Natural killer cell (primary cell): ENCODE measurements around the gene RPS21. TPM values are rescaled to one million over a fixed set of nuclear protein-coding genes. Genes with fewer than 3 reads are reported as not detected.
"Not testable (repeated sequence)": the region's sequence is repeated elsewhere in the genome, so short reads cannot be mapped to it uniquely, and the experiment has no call there.

Experiments
- ATAC-seq, 3 donors: fragments of 150-1000 bp in 2 of 3; fragments of 200-7000 bp in 1 of 3; cut with Tn5 transposase; 1 replicate in 1 of 3; 2 replicates in 2 of 3; pipeline ENCODE4 v1.10.0; 2021; ENCODE audit warnings: mild to moderate bottlenecking in 2 of 3, moderate library complexity in 2 of 3
- DNase-seq, 2 donors: peaks; one replicate each; pipeline versions ENCODE4 v3.0.0 to v3.0.0-alpha.2; 2013 to 2021; ENCODE audit warnings: mixed read lengths in 1 of 2
- H3K27ac ChIP-seq: one replicate; pipeline ENCODE4 v1.5.1; 2013; ENCODE audit warnings: mild to moderate bottlenecking, low read length
- H3K27me3 ChIP-seq: one replicate; pipeline ENCODE4 v1.6.1; 2013; ENCODE audit warnings: low read length; ENCODE audit not compliant: control insufficient read depth, insufficient read depth
- H3K36me3 ChIP-seq: one replicate; pipeline ENCODE4 v1.6.1; 2013; ENCODE audit warnings: low read length; ENCODE audit not compliant: control insufficient read depth, insufficient read depth
- H3K4me1 ChIP-seq: one replicate; pipeline ENCODE4 v1.6.1; 2013; ENCODE audit warnings: low read length; ENCODE audit not compliant: control insufficient read depth, insufficient read depth
- H3K4me3 ChIP-seq: one replicate; pipeline ENCODE4 v1.5.1; 2013; ENCODE audit warnings: low read length
- H3K9me3 ChIP-seq: one replicate; pipeline ENCODE4 v1.6.1; 2013; ENCODE audit warnings: low read length; ENCODE audit not compliant: control insufficient read depth, insufficient read depth
- H3K27ac Mint-ChIP-seq, 2 donors: one replicate each; pipeline ENCODE4 v1.8.0; 2022; ENCODE audit warnings: mild to moderate bottlenecking in 2 of 2, mixed read lengths in 2 of 2, moderate library complexity in 1 of 2
- H3K27me3 Mint-ChIP-seq, 2 donors: one replicate each; pipeline ENCODE4 v1.8.0; 2022; ENCODE audit warnings: low read depth in 2 of 2, mixed read lengths in 2 of 2
- H3K36me3 Mint-ChIP-seq: one replicate; pipeline ENCODE4 v1.8.0; 2022; ENCODE audit warnings: mixed read lengths
- H3K4me1 Mint-ChIP-seq, 2 donors: one replicate each; pipeline ENCODE4 v1.8.0; 2022; ENCODE audit warnings: mixed read lengths in 2 of 2
- H3K4me3 Mint-ChIP-seq: one replicate; pipeline ENCODE4 v1.8.0; 2022; ENCODE audit warnings: mild to moderate bottlenecking, moderate library complexity, mixed read lengths
- H3K9me3 Mint-ChIP-seq, 2 donors: one replicate each; pipeline ENCODE4 v1.8.0; 2022; ENCODE audit warnings: mixed read lengths in 2 of 2
- CTCF ChIP-seq: fragments of 200-600 bp; IDR thresholded peaks from one replicate; pipeline ENCODE4 v1.8.0; 2022; ENCODE audit warnings: antibody characterized with exemption
- WGBS: methylation state at CpG from one replicate; pipeline ENCODE4 v1.1.7; 2013; ENCODE audit warnings: missing lambda C conversion rate; ENCODE audit not compliant: insufficient coverage; 5-methylcytosine and 5-hydroxymethylcytosine counted together
- intact Hi-C: fragments of 100-400 bp; cut with micrococcal nuclease; formaldehyde crosslinking; loops from one replicate; pipeline ENCODE4 v1.14.2; 2022
- total RNA-seq, 4 donors: library from RNA; stranded (reverse); fragments of 120-200 nt in 1 of 4; gene quantifications; one replicate each; pipeline versions ENCODE4 v1.2.3 to v1.2.4, GENCODE V29; 2013 to 2022

The RPS21 gene
- total RNA-seq, 3 donors from 2014 or later (not counting 1 experiment from before 2014, with no cell fraction given), result 887 to 1,244 (median 1,112) TPM

GRCh38 chr20:62423326-62423706 is 36.4 kb downstream of the RPS21 start:
- 50% methylated on average over 10 of the region's 10 CpGs for WGBS
- Histone ChIP-seq H3K4me1 (no peaks in the 10 kb centered on the region), H3K36me3 (no peaks in the 10 kb centered on the region), H3K9me3 (no peaks in the 10 kb centered on the region), H3K4me3 (no peak overlapping the region), H3K27ac (no peak overlapping the region), H3K27me3 (no peaks in the 10 kb centered on the region)
- Mint-ChIP-seq H3K9me3 (no peaks in the 10 kb centered on the region), H3K27ac (no peak overlapping the region), H3K4me3 (no peak overlapping the region), H3K36me3 (no peaks in the 10 kb centered on the region), H3K4me1 (no peaks in the 10 kb centered on the region), H3K27me3 (no peaks in the 10 kb centered on the region)
- no peak for TF ChIP-seq CTCF
- DNase-seq (no peak), ATAC-seq (no peak)
- intact Hi-C loops, result no loop called here

- Histone ChIP-seq H3K4me1 (no peaks in the 10 kb centered on the region), H3K36me3 (no peaks in the 10 kb centered on the region), H3K4me3 (no peak overlapping the region), H3K9me3 (no peaks in the 10 kb centered on the region), H3K27me3 (no peaks in the 10 kb centered on the region), H3K27ac (no peak overlapping the region)
- no peak for DNase-seq
- H3K36me3 Mint-ChIP-seq, result no peaks in the 10 kb centered on the region
- 75% methylated on average over 23 of the region's 23 CpGs for WGBS
- ATAC-seq, result no peak
- H3K9me3 Mint-ChIP-seq, result no peaks in the 10 kb centered on the region
- no peaks in the 10 kb centered on the region for H3K27me3 Mint-ChIP-seq
- TF ChIP-seq CTCF, result no peak
- no peak overlapping the region for H3K27ac Mint-ChIP-seq
- H3K4me1 Mint-ChIP-seq, result no peaks in the 10 kb centered on the region
- intact Hi-C loops, result no loop called here
- H3K4me3 Mint-ChIP-seq, result no peak overlapping the region
Measured at GRCh38 chr20:62424249-62425107, 37.6 kb downstream of the RPS21 start.

- DNase-seq (no peak), ATAC-seq (no peak)
- no peaks in the 10 kb centered on the region for H3K9me3 Mint-ChIP-seq
- no peaks in the 10 kb centered on the region for H3K27me3 Mint-ChIP-seq
- intact Hi-C loops, result no loop called here
- H3K4me1 ChIP-seq, result no peaks in the 10 kb centered on the region
- H3K27ac Mint-ChIP-seq, result no peak overlapping the region
- 88% methylated on average over 21 of the region's 21 CpGs for WGBS
- no peaks in the 10 kb centered on the region for H3K4me1 Mint-ChIP-seq
- H3K4me3 ChIP-seq, result no peak overlapping the region
- H3K36me3 ChIP-seq, result no peaks in the 10 kb centered on the region
- no peak for TF ChIP-seq CTCF
- H3K36me3 Mint-ChIP-seq, result no peaks in the 10 kb centered on the region
- H3K27ac ChIP-seq, result no peak overlapping the region
- no peak overlapping the region for H3K4me3 Mint-ChIP-seq
- H3K27me3 ChIP-seq, result no peaks in the 10 kb centered on the region
- no peaks in the 10 kb centered on the region for H3K9me3 ChIP-seq
Measured at GRCh38 chr20:62425281-62426058, 38.6 kb downstream of the RPS21 start.

GRCh38 chr20:62426059-62426348 is 39.1 kb downstream of the RPS21 start:
- ATAC-seq, H3K36me3 ChIP-seq, H3K27me3 Mint-ChIP-seq, H3K27ac Mint-ChIP-seq, intact Hi-C loops, H3K9me3 Mint-ChIP-seq, H3K4me3 Mint-ChIP-seq, H3K27me3 ChIP-seq, H3K27ac ChIP-seq, H3K4me1 ChIP-seq, H3K36me3 Mint-ChIP-seq, H3K4me1 Mint-ChIP-seq, DNase-seq, H3K9me3 ChIP-seq, H3K4me3 ChIP-seq: not testable (repeated sequence)
- WGBS, result 93% methylated on average over 4 of the region's 4 CpGs
